ENCODE measurements around the gene MGME1. TPM values are rescaled to one million over a fixed set of nuclear protein-coding genes. Genes with fewer than 3 reads are reported as not detected.

MGME1 gene
- total RNA-seq, 1 experiment from 2014 or later, result 24.0 TPM

- Mint-ChIP-seq H3K4me1 (ENCODE audit: insufficient read depth, unreplicated experiment) (no peaks in the 10 kb centered on the region), H3K27me3 (ENCODE audit: insufficient read depth, unreplicated experiment) (no peaks in the 10 kb centered on the region), H3K4me3 (ENCODE audit: unreplicated experiment) (no peak overlapping the region), H3K27ac (ENCODE audit: low read depth, unreplicated experiment) (no peak overlapping the region), H3K36me3 (ENCODE audit: insufficient read depth, unreplicated experiment) (peaks cover 35% of the 10 kb centered on the region), H3K9me3 (ENCODE audit: unreplicated experiment) (peaks cover 5% of the 10 kb centered on the region)
- DNase-seq (ENCODE audit: unreplicated experiment), result no peak
- no peak for TF ChIP-seq CTCF (IDR thresholded peaks at IDR 0.05; ENCODE audit: unreplicated experiment)
- POLR2A ChIA-PET, result interaction anchor here (0.6 to 2.5 kb wide), 8 partner anchors 8 to 561 kb away, joined by 3 to 9 read pairs (median 4); no protein-coding TSS in a partner anchor
- BruUV-seq (replicated peaks), result no TSS peak
- CTCF ChIA-PET, result interaction anchor here (0.5 to 2.8 kb wide), 8 partner anchors 11 to 432 kb away, joined by 3 to 11 read pairs (median 4); no protein-coding TSS in a partner anchor
- intact Hi-C loops (cut with micrococcal nuclease), result no loop called here
Observed at GRCh38 chr20:17936761-17937732, 31.8 kb upstream of the MGME1 start.

- CTCF ChIA-PET, result interaction anchor here (0.8 to 2.8 kb wide), 10 partner anchors 9 to 60 kb away, joined by 3 to 11 read pairs (median 4); no protein-coding TSS in a partner anchor
- peak; percentile 57 for DNase-seq (ENCODE audit: unreplicated experiment)
- Mint-ChIP-seq H3K27ac (ENCODE audit: low read depth, unreplicated experiment) (no peak overlapping the region), H3K4me1 (ENCODE audit: insufficient read depth, unreplicated experiment) (no peaks in the 10 kb centered on the region), H3K9me3 (ENCODE audit: unreplicated experiment) (no peaks in the 10 kb centered on the region), H3K36me3 (ENCODE audit: insufficient read depth, unreplicated experiment) (peaks cover 55% of the 10 kb centered on the region), H3K27me3 (ENCODE audit: insufficient read depth, unreplicated experiment) (no peaks in the 10 kb centered on the region), H3K4me3 (ENCODE audit: unreplicated experiment) (no peak overlapping the region)
- TF ChIP-seq CTCF (IDR thresholded peaks at IDR 0.05; ENCODE audit: unreplicated experiment), result peak; percentile 54
- POLR2A ChIA-PET, result interaction anchor here (0.8 to 2.5 kb wide), 6 partner anchors 9 to 224 kb away, joined by 3 to 9 read pairs (median 3); no protein-coding TSS in a partner anchor
- intact Hi-C loops (cut with micrococcal nuclease), result loop anchor here (2.0 kb wide), 1 partner anchor 434 kb away; no protein-coding TSS in a partner anchor
- BruUV-seq (replicated peaks), result no TSS peak
Observed at GRCh38 chr20:17938871-17939619, 29.8 kb upstream of the MGME1 start.

GRCh38 chr20:17939622-17940223 lies 29.1 kb upstream of the MGME1 start:
- intact Hi-C loops (cut with micrococcal nuclease), result loop anchor here (2.0 kb wide), 1 partner anchor 435 kb away; no protein-coding TSS in a partner anchor
- Mint-ChIP-seq H3K36me3 (ENCODE audit: insufficient read depth, unreplicated experiment) (peaks cover 62% of the 10 kb centered on the region), H3K9me3 (ENCODE audit: unreplicated experiment) (no peaks in the 10 kb centered on the region), H3K4me3 (ENCODE audit: unreplicated experiment) (no peak overlapping the region), H3K27me3 (ENCODE audit: insufficient read depth, unreplicated experiment) (no peaks in the 10 kb centered on the region), H3K27ac (ENCODE audit: low read depth, unreplicated experiment) (no peak overlapping the region), H3K4me1 (ENCODE audit: insufficient read depth, unreplicated experiment) (no peaks in the 10 kb centered on the region)
- BruUV-seq (replicated peaks), result TSS peak; percentile 7
- no peak for TF ChIP-seq CTCF (IDR thresholded peaks at IDR 0.05; ENCODE audit: unreplicated experiment)
- CTCF ChIA-PET, result interaction anchor here (0.6 to 2.2 kb wide), 10 partner anchors 9 to 217 kb away, joined by 3 to 11 read pairs (median 3); no protein-coding TSS in a partner anchor
- DNase-seq (ENCODE audit: unreplicated experiment), result no peak
- POLR2A ChIA-PET, result interaction anchor here (1.3 to 2.5 kb wide), 2 partner anchors 9 to 20 kb away, joined by 3 to 9 read pairs; no protein-coding TSS in a partner anchor

Data from MCF 10A (cell line).